ENCODE measurements around the gene PTS. TPM values are rescaled to one million over a fixed set of nuclear protein-coding genes. Genes with fewer than 3 reads are reported as not detected.

PTS gene
- total RNA-seq, 1 experiment from 2014 or later = 26.7 TPM

DNA sequence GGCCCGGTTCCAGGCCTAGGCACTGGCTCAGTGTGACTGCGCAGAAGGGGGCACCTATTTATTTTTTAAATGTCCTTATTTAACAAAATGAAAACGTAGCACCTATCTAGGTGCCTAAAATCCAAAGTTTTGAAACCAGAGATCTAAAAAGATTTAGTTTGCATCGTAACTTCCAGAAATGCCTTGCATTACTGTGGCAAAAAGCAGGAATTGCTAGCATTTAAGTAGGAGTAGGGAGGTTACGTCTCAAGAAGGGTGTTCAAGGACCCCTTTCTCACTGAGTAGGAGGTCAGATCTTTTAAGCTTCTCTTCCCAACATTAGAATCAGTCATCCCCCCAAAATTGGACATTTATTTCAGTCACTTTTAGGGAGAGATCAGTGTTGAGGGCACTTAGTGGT is 42.2 kb downstream of the PTS start:
- Mint-ChIP-seq H3K36me3 (no peaks in the 10 kb centered on the region), H3K4me3 (no peak overlapping the region), H3K9me3 (no peaks in the 10 kb centered on the region), H3K4me1 (peaks cover 7% of the 10 kb centered on the region), H3K27ac (no peak overlapping the region), H3K27me3 (ENCODE audit: low read depth) (no peaks in the 10 kb centered on the region)
- ATAC-seq = no peak
- DNase-seq (ENCODE audit: low spot score) = no peak
- TF ChIP-seq, protein P1, sequence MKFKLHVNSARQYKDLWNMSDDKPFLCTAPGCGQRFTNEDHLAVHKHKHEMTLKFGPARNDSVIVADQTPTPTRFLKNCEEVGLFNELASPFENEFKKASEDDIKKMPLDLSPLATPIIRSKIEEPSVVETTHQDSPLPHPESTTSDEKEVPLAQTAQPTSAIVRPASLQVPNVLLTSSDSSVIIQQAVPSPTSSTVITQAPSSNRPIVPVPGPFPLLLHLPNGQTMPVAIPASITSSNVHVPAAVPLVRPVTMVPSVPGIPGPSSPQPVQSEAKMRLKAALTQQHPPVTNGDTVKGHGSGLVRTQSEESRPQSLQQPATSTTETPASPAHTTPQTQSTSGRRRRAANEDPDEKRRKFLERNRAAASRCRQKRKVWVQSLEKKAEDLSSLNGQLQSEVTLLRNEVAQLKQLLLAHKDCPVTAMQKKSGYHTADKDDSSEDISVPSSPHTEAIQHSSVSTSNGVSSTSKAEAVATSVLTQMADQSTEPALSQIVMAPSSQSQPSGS (CRISPR knock-in tag; IDR thresholded peaks at IDR 0.05; ENCODE audit: borderline replicate concordance, low read depth) = no peak
- TF ChIP-seq NFE2L1 (CRISPR knock-in tag; IDR thresholded peaks at IDR 0.05) = no peak
- no peak for TF ChIP-seq KAT7 (CRISPR knock-in tag; IDR thresholded peaks at IDR 0.05; ENCODE audit: borderline replicate concordance)
- no peak for TF ChIP-seq OVOL2 (CRISPR knock-in tag; IDR thresholded peaks at IDR 0.05; ENCODE audit: borderline replicate concordance)
- TF ChIP-seq, protein P2, sequence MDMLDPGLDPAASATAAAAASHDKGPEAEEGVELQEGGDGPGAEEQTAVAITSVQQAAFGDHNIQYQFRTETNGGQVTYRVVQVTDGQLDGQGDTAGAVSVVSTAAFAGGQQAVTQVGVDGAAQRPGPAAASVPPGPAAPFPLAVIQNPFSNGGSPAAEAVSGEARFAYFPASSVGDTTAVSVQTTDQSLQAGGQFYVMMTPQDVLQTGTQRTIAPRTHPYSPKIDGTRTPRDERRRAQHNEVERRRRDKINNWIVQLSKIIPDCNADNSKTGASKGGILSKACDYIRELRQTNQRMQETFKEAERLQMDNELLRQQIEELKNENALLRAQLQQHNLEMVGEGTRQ (CRISPR knock-in tag; IDR thresholded peaks at IDR 0.05) = no peak
- TF ChIP-seq JUN (CRISPR knock-in tag; IDR thresholded peaks at IDR 0.05) = no peak
- TF ChIP-seq, protein P3, sequence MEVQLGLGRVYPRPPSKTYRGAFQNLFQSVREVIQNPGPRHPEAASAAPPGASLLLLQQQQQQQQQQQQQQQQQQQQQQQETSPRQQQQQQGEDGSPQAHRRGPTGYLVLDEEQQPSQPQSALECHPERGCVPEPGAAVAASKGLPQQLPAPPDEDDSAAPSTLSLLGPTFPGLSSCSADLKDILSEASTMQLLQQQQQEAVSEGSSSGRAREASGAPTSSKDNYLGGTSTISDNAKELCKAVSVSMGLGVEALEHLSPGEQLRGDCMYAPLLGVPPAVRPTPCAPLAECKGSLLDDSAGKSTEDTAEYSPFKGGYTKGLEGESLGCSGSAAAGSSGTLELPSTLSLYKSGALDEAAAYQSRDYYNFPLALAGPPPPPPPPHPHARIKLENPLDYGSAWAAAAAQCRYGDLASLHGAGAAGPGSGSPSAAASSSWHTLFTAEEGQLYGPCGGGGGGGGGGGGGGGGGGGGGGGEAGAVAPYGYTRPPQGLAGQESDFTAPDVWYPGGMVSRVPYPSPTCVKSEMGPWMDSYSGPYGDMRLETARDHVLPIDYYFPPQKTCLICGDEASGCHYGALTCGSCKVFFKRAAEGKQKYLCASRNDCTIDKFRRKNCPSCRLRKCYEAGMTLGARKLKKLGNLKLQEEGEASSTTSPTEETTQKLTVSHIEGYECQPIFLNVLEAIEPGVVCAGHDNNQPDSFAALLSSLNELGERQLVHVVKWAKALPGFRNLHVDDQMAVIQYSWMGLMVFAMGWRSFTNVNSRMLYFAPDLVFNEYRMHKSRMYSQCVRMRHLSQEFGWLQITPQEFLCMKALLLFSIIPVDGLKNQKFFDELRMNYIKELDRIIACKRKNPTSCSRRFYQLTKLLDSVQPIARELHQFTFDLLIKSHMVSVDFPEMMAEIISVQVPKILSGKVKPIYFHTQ (CRISPR knock-in tag; IDR thresholded peaks at IDR 0.05) = no peak
- no peak for TF ChIP-seq GRHL2 (CRISPR knock-in tag; IDR thresholded peaks at IDR 0.05; ENCODE audit: insufficient replicate concordance, severe bottlenecking)
- TF ChIP-seq GTF2I (CRISPR knock-in tag; conservative IDR thresholded peaks at IDR 0.05) = no peak
- no peak for TF ChIP-seq SMAD3 (CRISPR knock-in tag; IDR thresholded peaks at IDR 0.05; ENCODE audit: borderline replicate concordance)
- no peak for TF ChIP-seq TEAD1 (CRISPR knock-in tag; IDR thresholded peaks at IDR 0.05)
- TF ChIP-seq NFATC4 (CRISPR knock-in tag; IDR thresholded peaks at IDR 0.05) = no peak
- TF ChIP-seq, protein P4, sequence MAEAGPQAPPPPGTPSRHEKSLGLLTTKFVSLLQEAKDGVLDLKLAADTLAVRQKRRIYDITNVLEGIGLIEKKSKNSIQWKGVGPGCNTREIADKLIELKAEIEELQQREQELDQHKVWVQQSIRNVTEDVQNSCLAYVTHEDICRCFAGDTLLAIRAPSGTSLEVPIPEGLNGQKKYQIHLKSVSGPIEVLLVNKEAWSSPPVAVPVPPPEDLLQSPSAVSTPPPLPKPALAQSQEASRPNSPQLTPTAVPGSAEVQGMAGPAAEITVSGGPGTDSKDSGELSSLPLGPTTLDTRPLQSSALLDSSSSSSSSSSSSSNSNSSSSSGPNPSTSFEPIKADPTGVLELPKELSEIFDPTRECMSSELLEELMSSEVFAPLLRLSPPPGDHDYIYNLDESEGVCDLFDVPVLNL (CRISPR knock-in tag; IDR thresholded peaks at IDR 0.05; ENCODE audit: borderline replicate concordance, low read depth) = no peak
- TF ChIP-seq, protein P5, sequence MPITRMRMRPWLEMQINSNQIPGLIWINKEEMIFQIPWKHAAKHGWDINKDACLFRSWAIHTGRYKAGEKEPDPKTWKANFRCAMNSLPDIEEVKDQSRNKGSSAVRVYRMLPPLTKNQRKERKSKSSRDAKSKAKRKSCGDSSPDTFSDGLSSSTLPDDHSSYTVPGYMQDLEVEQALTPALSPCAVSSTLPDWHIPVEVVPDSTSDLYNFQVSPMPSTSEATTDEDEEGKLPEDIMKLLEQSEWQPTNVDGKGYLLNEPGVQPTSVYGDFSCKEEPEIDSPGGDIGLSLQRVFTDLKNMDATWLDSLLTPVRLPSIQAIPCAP (CRISPR knock-in tag; IDR thresholded peaks at IDR 0.05) = no peak
- no peak for TF ChIP-seq HMGA2 (CRISPR knock-in tag; IDR thresholded peaks at IDR 0.05)
- no peak for TF ChIP-seq ELF4 (CRISPR knock-in tag; IDR thresholded peaks at IDR 0.05; ENCODE audit: low read depth)
- TF ChIP-seq, protein P6, sequence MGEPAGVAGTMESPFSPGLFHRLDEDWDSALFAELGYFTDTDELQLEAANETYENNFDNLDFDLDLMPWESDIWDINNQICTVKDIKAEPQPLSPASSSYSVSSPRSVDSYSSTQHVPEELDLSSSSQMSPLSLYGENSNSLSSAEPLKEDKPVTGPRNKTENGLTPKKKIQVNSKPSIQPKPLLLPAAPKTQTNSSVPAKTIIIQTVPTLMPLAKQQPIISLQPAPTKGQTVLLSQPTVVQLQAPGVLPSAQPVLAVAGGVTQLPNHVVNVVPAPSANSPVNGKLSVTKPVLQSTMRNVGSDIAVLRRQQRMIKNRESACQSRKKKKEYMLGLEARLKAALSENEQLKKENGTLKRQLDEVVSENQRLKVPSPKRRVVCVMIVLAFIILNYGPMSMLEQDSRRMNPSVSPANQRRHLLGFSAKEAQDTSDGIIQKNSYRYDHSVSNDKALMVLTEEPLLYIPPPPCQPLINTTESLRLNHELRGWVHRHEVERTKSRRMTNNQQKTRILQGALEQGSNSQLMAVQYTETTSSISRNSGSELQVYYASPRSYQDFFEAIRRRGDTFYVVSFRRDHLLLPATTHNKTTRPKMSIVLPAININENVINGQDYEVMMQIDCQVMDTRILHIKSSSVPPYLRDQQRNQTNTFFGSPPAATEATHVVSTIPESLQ (CRISPR knock-in tag; IDR thresholded peaks at IDR 0.05) = no peak
- TF ChIP-seq ZNF138 (CRISPR knock-in tag; conservative IDR thresholded peaks at IDR 0.05) = no peak
- TF ChIP-seq RORB (CRISPR knock-in tag; IDR thresholded peaks at IDR 0.05) = no peak
- ChIA-PET POLR2A (no interaction called here), CTCF (interaction anchor here (6.1 kb wide), 1 partner anchor 12 kb away, joined by 22 read pairs; no protein-coding TSS in a partner anchor)
